OCI-M2 (cell line): ENCODE data around the gene NHLRC2.

Source experiments
- DNase-seq: peaks from one replicate; lab custom pipeline; 2025; ENCODE audit not compliant: unreplicated experiment; lab: John Stamatoyannopoulos, UW

The NHLRC2 gene

GRCh38 chr10:113905756-113906155, 51.3 kb downstream of the NHLRC2 start:
- no peak for DNase-seq

GRCh38 chr10:113907166-113907565, 52.7 kb downstream of the NHLRC2 start:
- DNase-seq = no peak

GRCh38 chr10:113908236-113908635, 53.8 kb downstream of the NHLRC2 start:
- no peak for DNase-seq

GRCh38 chr10:113911113-113911512, 56.7 kb downstream of the NHLRC2 start:
- no peak for DNase-seq

GRCh38 chr10:113911839-113912238, 57.4 kb downstream of the NHLRC2 start:
- DNase-seq = no peak

- no peak for DNase-seq
Measured at GRCh38 chr10:113912582-113912981, 58.1 kb downstream of the NHLRC2 start.

- no peak for DNase-seq
Measured at GRCh38 chr10:113914956-113915355, 60.5 kb downstream of the NHLRC2 start.

- DNase-seq = no peak
Measured at GRCh38 chr10:113915540-113915939, 61.1 kb downstream of the NHLRC2 start.

GRCh38 chr10:113916053-113916452, 61.6 kb downstream of the NHLRC2 start:
- no peak for DNase-seq

GRCh38 chr10:113917636-113918035, 63.2 kb downstream of the NHLRC2 start:
- no peak for DNase-seq

GRCh38 chr10:113920114-113920513, 65.7 kb downstream of the NHLRC2 start:
- no peak for DNase-seq

- no peak for DNase-seq
Measured at GRCh38 chr10:113920875-113921274, 66.4 kb downstream of the NHLRC2 start.

GRCh38 chr10:113921561-113922370, 67.3 kb downstream of the NHLRC2 start:
- DNase-seq = no peak

GRCh38 chr10:113922787-113923570, 68.5 kb downstream of the NHLRC2 start:
- no peak for DNase-seq

GRCh38 chr10:113924186-113924585, 69.7 kb downstream of the NHLRC2 start:
- DNase-seq = no peak

GRCh38 chr10:113924664-113925063, 70.2 kb downstream of the NHLRC2 start:
- no peak for DNase-seq

- no peak for DNase-seq
Measured at GRCh38 chr10:113927440-113927839, 73.0 kb downstream of the NHLRC2 start.

- DNase-seq = no peak
Measured at GRCh38 chr10:113928830-113929229, 74.4 kb downstream of the NHLRC2 start.

GRCh38 chr10:113929522-113929921, 75.1 kb downstream of the NHLRC2 start:
- DNase-seq = no peak

- DNase-seq = no peak
Measured at GRCh38 chr10:113930482-113931057, 76.1 kb downstream of the NHLRC2 start.

GRCh38 chr10:113932854-113933253, 78.4 kb downstream of the NHLRC2 start:
- DNase-seq = no peak
